Testis (tissue), 2 donors: Measurements from ENCODE around the gene GALT.

Experiments used
- CTCF ChIP-seq, 3 experiments: fragments of 450-650 bp in 2 of 3; fragments of 200-600 bp in 1 of 3; sonication (generic) in 1 of 3; IDR thresholded peaks; one replicate each; pipeline ENCODE4 v1.5.1; 2016 to 2019; ENCODE audit warnings: antibody characterized with exemption in 3 of 3, mild to moderate bottlenecking in 2 of 3, moderate library complexity in 1 of 3
- POLR2A ChIP-seq: fragments of 450-650 bp; IDR thresholded peaks from one replicate; pipeline ENCODE4 v1.6.1; 2017; ENCODE audit warnings: antibody characterized with exemption, mild to moderate bottlenecking, moderate library complexity

GRCh38 chr9:34685591-34685990 lies 39.1 kb downstream of the GALT start:
- TF ChIP-seq CTCF (IDR thresholded peaks at IDR 0.05) (no peak), POLR2A (no peak)
